Thymus (tissue), 11 donors: ENCODE results near the gene ZNF526. TPM values are rescaled to one million over a fixed set of nuclear protein-coding genes. Genes with fewer than 3 reads are reported as not detected.

Experiments
- DNase-seq, 9 donors: peaks; one replicate each; pipeline ENCODE4 v3.0.0-alpha.2; 2013; ENCODE audit warnings: low spot score in 9 of 9, low read depth in 6 of 9, missing footprints in 1 of 9
- H3K27ac ChIP-seq, 2 donors: one replicate each; pipeline ENCODE4 v1.5.1; 2013; ENCODE audit warnings: control low read depth in 1 of 2, low read depth in 1 of 2, low read length in 1 of 2, mild to moderate bottlenecking in 1 of 2, moderate library complexity in 1 of 2
- H3K27me3 ChIP-seq, 2 donors: one replicate each; pipeline ENCODE4 v1.5.1; 2013; ENCODE audit warnings: low read length in 1 of 2; ENCODE audit not compliant: control insufficient read depth in 2 of 2, insufficient read depth in 1 of 2
- H3K36me3 ChIP-seq, 2 donors: one replicate each; pipeline ENCODE4 v1.5.1; 2013; ENCODE audit warnings: low read length in 1 of 2, mild to moderate bottlenecking in 1 of 2, moderate library complexity in 1 of 2; ENCODE audit not compliant: control insufficient read depth in 2 of 2, insufficient read depth in 2 of 2
- H3K4me1 ChIP-seq, 2 donors: one replicate each; pipeline ENCODE4 v1.5.1; 2013; ENCODE audit warnings: low read length in 2 of 2; ENCODE audit not compliant: control insufficient read depth in 2 of 2, insufficient read depth in 2 of 2
- H3K4me3 ChIP-seq, 2 donors: one replicate each; pipeline ENCODE4 v1.5.1; 2013; ENCODE audit warnings: low read length in 2 of 2, control low read depth in 1 of 2, mild to moderate bottlenecking in 1 of 2
- H3K9me3 ChIP-seq, 2 donors: one replicate each; pipeline ENCODE4 v1.5.1; 2013; ENCODE audit warnings: low read length in 1 of 2, mild to moderate bottlenecking in 1 of 2; ENCODE audit not compliant: control insufficient read depth in 2 of 2, insufficient read depth in 1 of 2
- WGBS: extraction: QIAGEN DNeasy Blood & Tissue Kit; methylation state at CpG from one replicate; pipeline ENCODE4 v1.1.7; 2013; 5-methylcytosine and 5-hydroxymethylcytosine counted together
- polyA plus RNA-seq: library from polyadenylated mRNA; stranded (reverse); fragments of 200-250 nt; gene quantifications from one replicate; pipeline ENCODE4 v1.2.3, GENCODE V29; 2013
- total RNA-seq: library from RNA; stranded (reverse); fragments of 120-200 nt; gene quantifications from one replicate; pipeline ENCODE4 v1.2.4, GENCODE V29; 2013
- donor health status: healthy.

The ZNF526 gene
- total and polyA plus RNA-seq, 2 donors: 3.6 to 4.1 TPM

DNA sequence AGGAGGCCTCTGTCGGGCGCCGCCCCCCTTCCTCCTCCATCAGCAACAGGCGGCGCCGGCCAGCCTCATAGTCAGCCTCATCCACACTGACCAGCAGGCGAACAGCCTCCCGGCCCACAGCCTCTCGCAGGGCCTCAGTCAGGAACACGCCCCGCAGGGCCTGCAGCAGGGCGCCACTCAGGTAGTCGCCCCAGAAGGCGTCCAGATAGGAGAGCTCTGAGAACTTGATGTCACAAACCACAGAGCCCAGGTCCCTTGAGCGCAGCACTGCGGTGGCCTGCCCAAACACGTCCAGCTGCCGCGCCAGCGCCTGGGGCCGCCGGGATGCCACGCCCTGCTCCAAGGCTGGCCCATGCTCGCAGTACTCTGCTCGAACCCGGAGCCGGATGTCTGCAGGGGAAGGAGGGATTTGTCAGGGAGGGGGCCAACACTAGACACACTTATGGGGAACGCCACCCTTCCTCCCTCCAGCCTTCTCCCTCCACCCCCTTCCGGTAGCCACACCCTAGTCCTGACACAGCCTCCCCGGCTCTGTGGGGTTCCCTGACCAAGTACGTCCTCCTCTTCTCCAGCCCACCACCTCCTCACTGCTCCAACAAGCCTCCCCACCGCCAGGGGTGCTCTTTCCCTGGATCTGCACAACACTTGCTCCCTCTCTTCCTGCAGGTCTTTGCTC, 20.5 kb upstream of the ZNF526 start:
- peak in 5 of 9 donors; percentile 51 to 82 (median 61) for DNase-seq
- H3K9me3 ChIP-seq: no peaks in the 10 kb centered on the region
- H3K4me1 ChIP-seq: peaks cover 52 to 72% of the 10 kb centered on the region in 2 donors
- WGBS: 3% methylated on average over 32 of the region's 32 CpGs
- H3K36me3 ChIP-seq: peaks cover 52 to 55% of the 10 kb centered on the region in 2 donors
- H3K27me3 ChIP-seq: no peaks in the 10 kb centered on the region
- peak overlapping the region; percentile 92 to 99 for H3K27ac ChIP-seq
- H3K4me3 ChIP-seq: peak overlapping the region; percentile 49 to 57

DNA sequence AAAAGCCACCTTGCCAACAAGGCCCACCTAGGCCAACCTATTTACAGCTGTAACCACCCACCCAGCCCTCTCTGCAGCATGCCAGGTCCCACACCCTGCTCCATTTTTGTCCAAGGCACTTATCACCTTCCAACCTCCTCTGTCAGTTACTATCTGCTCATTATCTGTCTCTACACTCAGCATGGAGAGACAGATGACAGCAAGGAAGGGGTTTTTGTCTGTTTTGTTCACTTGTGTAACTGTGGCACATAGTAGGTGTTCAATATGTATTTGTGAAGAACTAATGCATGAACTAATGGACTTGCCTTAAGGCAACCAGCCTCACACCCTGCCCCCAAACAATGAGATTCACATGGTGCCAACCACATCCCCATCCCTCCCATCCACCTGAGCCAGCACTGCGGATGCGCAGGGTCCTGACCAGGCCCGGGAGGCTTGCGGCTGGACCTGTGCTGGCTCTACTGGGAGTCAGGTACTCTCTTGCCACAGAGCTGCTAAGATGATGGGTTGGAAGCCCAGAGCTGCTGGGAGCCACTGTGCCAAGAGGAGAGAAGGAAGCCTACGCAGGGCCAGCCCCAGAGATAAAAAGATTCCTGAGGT, 19.9 kb upstream of the ZNF526 start:
- DNase-seq: no peak
- WGBS: 86% methylated on average over 5 of the region's 5 CpGs
- H3K4me3 ChIP-seq: peak overlapping the region; percentile 49 to 57
- peaks cover 52 to 72% of the 10 kb centered on the region in 2 donors for H3K4me1 ChIP-seq
- peaks cover 56 to 61% of the 10 kb centered on the region in 2 donors for H3K36me3 ChIP-seq
- H3K27ac ChIP-seq: peak overlapping the region; percentile 92 to 99
- H3K27me3 ChIP-seq: no peaks in the 10 kb centered on the region
- no peaks in the 10 kb centered on the region for H3K9me3 ChIP-seq

DNA sequence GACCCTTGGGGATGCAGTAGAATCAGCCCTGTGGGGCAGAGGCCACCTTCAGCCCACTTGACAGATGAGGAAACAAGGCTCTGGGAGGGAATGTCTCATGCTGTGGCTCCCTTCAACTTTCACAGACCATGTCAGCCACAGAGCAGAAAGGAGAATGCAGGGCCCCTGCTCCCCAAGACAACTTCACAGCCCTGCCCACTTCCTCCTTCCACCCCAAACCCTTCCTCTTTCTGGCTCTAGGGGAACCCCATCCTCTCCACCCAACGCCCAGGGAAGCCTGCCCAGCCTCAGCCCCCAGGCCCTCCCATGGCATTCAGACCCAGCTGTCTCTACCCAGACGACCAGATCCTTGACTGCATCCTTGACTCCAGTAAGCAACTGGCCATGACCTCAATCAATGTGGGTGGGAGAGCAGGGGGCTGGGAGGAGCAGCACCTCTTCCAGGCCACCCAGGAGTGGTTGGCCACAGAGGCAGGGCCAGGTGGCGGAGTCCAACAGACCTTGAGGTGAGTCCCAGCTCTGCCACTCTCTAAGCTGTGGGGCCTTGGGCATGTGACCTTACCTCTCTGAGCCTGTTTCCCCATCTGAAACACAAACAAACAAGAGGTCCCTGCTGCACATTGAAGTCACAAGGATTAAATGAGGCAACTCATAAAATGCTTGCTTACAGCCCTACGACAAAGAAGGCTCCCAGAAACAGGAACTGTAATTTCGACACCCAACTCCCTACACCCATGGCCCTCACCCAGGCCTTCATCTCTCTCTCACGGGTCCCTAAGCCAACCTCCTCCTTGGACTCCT, 18.4 kb upstream of the ZNF526 start:
- Histone ChIP-seq H3K36me3 (peaks cover 64 to 69% of the 10 kb centered on the region in 2 donors), H3K4me1 (peaks cover 49 to 64% of the 10 kb centered on the region in 2 donors), H3K27ac (peak overlapping the region; percentile 72 to 99), H3K27me3 (no peaks in the 10 kb centered on the region), H3K4me3 (no peak overlapping the region), H3K9me3 (no peaks in the 10 kb centered on the region)
- WGBS: 41% methylated on average over 6 of the region's 6 CpGs
- DNase-seq: peak in 1 of 9 donors; percentile 56

DNA sequence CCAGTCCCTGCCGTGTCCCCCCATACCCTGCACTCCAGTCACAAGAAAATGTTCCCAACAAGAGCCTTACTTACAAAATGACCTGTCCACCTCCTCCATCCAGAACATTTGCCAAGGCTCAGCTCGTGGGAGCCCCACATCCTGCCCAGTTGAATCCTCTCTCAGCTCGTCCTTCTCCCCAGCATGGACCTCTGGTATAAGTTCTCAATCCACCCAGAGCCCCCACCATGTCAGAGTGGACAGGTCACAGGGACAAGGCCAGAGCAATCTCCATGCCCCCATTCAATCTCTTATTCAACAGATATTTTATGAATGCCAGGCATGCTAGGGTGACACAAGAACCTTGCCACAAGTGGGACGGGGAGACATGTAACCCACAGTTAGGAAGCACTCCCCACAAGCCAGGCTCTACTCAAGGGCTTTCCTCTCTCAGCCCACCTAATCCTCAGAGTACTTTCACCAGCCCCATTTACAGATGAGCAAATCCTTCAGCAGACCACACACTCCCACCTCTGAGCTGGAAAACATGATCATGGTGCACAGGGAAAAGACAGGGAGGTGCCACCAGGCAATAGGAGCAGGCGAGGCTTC, 17.7 kb upstream of the ZNF526 start:
- Histone ChIP-seq H3K4me3 (no peak overlapping the region), H3K36me3 (peaks cover 67 to 72% of the 10 kb centered on the region in 2 donors), H3K9me3 (no peaks in the 10 kb centered on the region), H3K27ac (peak overlapping the region; percentile 72 to 99), H3K4me1 (peaks cover 42 to 62% of the 10 kb centered on the region in 2 donors), H3K27me3 (no peaks in the 10 kb centered on the region)
- 87% methylated on average over 5 of the region's 5 CpGs for WGBS
- DNase-seq: no peak

- Histone ChIP-seq H3K9me3 (no peaks in the 10 kb centered on the region), H3K36me3 (peaks cover 72 to 78% of the 10 kb centered on the region in 2 donors), H3K27me3 (no peaks in the 10 kb centered on the region), H3K27ac (no peak overlapping the region), H3K4me1 (peaks cover 31 to 50% of the 10 kb centered on the region in 2 donors), H3K4me3 (no peak overlapping the region)
- WGBS: 98% methylated on average over 2 of the region's 2 CpGs
- no peak for DNase-seq
Measured at GRCh38 chr19:42203700-42204099, 16.4 kb upstream of the ZNF526 start.

DNA sequence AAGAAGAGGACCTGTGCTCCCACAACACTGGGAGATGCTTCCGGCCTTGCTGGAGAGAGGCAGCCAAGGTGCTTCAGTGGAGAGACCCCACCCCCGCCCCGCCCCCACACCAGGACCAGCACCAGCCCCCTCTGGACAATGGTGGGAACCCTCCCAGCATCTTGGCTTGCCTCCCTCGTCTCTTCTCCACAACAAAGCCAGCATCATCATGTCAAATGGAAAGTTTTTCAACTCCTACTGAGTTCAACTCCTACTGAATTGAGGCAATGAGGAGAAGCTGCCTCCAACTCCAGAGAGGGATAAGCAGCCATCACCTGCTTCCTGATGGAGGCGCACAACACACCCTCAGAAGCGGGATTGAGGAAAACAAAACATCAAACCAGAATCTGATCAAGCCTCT, 15.4 kb upstream of the ZNF526 start:
- peaks cover 25 to 42% of the 10 kb centered on the region in 2 donors for H3K4me1 ChIP-seq

GRCh38 chr19:42206871-42207755, 13.0 kb upstream of the ZNF526 start:
- no peak for DNase-seq
- peaks cover under 1 to 18% of the 10 kb centered on the region in 2 donors for H3K4me1 ChIP-seq
- H3K27me3 ChIP-seq: no peaks in the 10 kb centered on the region
- H3K9me3 ChIP-seq: no peaks in the 10 kb centered on the region
- no peak overlapping the region for H3K27ac ChIP-seq
- 95% methylated on average over 14 of the region's 14 CpGs for WGBS
- H3K4me3 ChIP-seq: no peak overlapping the region
- H3K36me3 ChIP-seq: peaks cover 83 to 84% of the 10 kb centered on the region in 2 donors

More for the DNA sequence above, 15.4 kb upstream of the ZNF526 start:
- Histone ChIP-seq H3K9me3 (no peaks in the 10 kb centered on the region), H3K36me3 (peaks cover 81 to 86% of the 10 kb centered on the region in 2 donors), H3K27me3 (no peaks in the 10 kb centered on the region), H3K4me3 (no peak overlapping the region), H3K27ac (no peak overlapping the region)
- DNase-seq: no peak
- 97% methylated on average over 6 of the region's 6 CpGs for WGBS

DNA sequence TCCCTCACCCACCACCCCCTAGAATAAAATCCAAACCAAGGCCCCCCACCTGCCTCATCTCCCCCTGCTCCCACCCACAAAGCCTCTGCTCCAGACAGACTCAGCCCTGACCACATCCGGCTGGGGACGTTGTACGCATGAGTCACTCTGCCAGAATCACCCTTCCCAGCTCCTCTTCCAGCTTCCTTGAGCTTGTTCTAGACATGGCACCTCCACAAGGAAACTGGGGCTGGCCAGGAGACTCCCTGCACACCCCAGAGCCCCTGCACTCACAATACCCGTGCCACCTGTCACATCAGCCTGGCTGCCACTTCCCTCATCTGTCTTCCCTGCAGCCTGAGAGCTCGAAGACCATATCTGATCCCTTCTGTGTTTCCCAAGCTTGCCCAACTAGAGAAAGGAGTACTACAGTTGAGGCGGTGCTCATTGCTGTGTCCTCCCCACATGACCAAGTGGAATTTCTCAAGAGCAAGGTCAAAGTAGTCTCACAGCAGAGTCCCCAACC, 12.3 kb upstream of the ZNF526 start:
- 82% methylated on average over 6 of the region's 6 CpGs for WGBS
- H3K4me1 ChIP-seq: peaks cover 0 to 11% of the 10 kb centered on the region in 2 donors
- DNase-seq: no peak
- H3K36me3 ChIP-seq: peaks cover 81 to 86% of the 10 kb centered on the region in 2 donors
- no peak overlapping the region for H3K4me3 ChIP-seq
- H3K9me3 ChIP-seq: no peaks in the 10 kb centered on the region
- H3K27me3 ChIP-seq: no peaks in the 10 kb centered on the region
- H3K27ac ChIP-seq: no peak overlapping the region
